Gastrocnemius medialis (tissue), 4 donors: Measurements from ENCODE around the gene ZRANB3. TPM values are rescaled to one million over a fixed set of nuclear protein-coding genes. Genes with fewer than 3 reads are reported as not detected.
"Not testable (repeated sequence)": the region's sequence is repeated elsewhere in the genome, so short reads cannot be mapped to it uniquely, and the experiment has no call there.

ENCODE experiments used
- ATAC-seq, 2 donors: fragments of 150-250 bp; one replicate each; pipeline ENCODE4 v1.9.1; 2016
- DNase-seq, 2 donors: peaks; one replicate each; pipeline ENCODE4 v3.0.0-alpha.2; 2019
- H3K27ac ChIP-seq, 4 donors: fragments of 200-600 bp; sonication (generic); 1 replicate in 1 of 4; 2 replicates in 3 of 4; pipeline ENCODE4 v1.5.1; 2016 to 2018; ENCODE audit warnings: mild to moderate bottlenecking in 2 of 4, moderate library complexity in 1 of 4
- H3K27me3 ChIP-seq, 3 donors: fragments of 200-600 bp; sonication (generic) in 2 of 3; 1 replicate in 1 of 3; 2 replicates in 2 of 3; pipeline versions ENCODE4 v1.5.1 to v1.6.0; 2016 to 2019; ENCODE audit warnings: mild to moderate bottlenecking in 1 of 3, moderate library complexity in 1 of 3
- H3K36me3 ChIP-seq, 2 donors: fragments of 200-600 bp; sonication (generic) in 1 of 2; one replicate each; pipeline ENCODE4 v1.5.1; 2017 to 2018
- H3K4me1 ChIP-seq, 2 donors: fragments of 200-600 bp; sonication (generic) in 1 of 2; one replicate each; pipeline ENCODE4 v1.5.1; 2016 to 2017; ENCODE audit warnings: mild to moderate bottlenecking in 2 of 2
- H3K4me3 ChIP-seq, 4 donors: fragments of 200-600 bp; sonication (generic) in 3 of 4; 1 replicate in 1 of 4; 2 replicates in 3 of 4; pipeline ENCODE4 v1.5.1; 2016 to 2019; ENCODE audit warnings: mild to moderate bottlenecking in 2 of 4
- H3K9me3 ChIP-seq, 3 donors: fragments of 200-600 bp; sonication (generic) in 2 of 3; 1 replicate in 1 of 3; 2 replicates in 2 of 3; pipeline ENCODE4 v1.5.1; 2016 to 2019
- CTCF ChIP-seq, 5 experiments: fragments of 450-650 bp in 3 of 5; fragments of 200-600 bp in 2 of 5; sonication (generic) in 2 of 5; IDR thresholded peaks in 4 of 5; conservative IDR thresholded peaks in 1 of 5; 1 replicate in 4 of 5; 2 replicates in 1 of 5; pipeline ENCODE4 v1.5.1; 2016 to 2019; ENCODE audit warnings: antibody characterized with exemption in 5 of 5, mild to moderate bottlenecking in 3 of 5, moderate library complexity in 3 of 5
- POLR2A ChIP-seq, 2 donors: fragments of 450-650 bp; IDR thresholded peaks; one replicate each; pipeline ENCODE4 v1.6.1; 2017; ENCODE audit warnings: antibody characterized with exemption in 2 of 2, mild to moderate bottlenecking in 2 of 2, moderate library complexity in 2 of 2
- in situ Hi-C, 4 donors: fragments of 200-750 bp; cut with MboI; loops; one replicate each; pipeline versions ENCODE4 v1.15.0 to v1.8.0; 2017; ENCODE audit warnings: low sequenced_read_pairs in 4 of 4
- intact Hi-C: fragments of 100-400 bp; cut with DNase I; formaldehyde crosslinking; loops from one replicate; pipeline ENCODE4 v1.15.1; 2023; ENCODE audit warnings: low total_unique reads
- total RNA-seq, 4 donors: library from RNA; depleted of rRNA; stranded (reverse); fragments of >200 nt; gene quantifications; one replicate each; pipeline versions ENCODE4 v1.1.0 to v1.2.3, GENCODE V29; 2016

ZRANB3 gene
- total RNA-seq, 4 donors from 2014 or later: 1.9 to 4.8 (median 2.9) TPM

- in situ Hi-C loops: loop anchor here (5.0 to 25.0 kb wide), 4 partner anchors 91 to 244 kb away; no protein-coding TSS in a partner anchor
- intact Hi-C loops: no loop called here
Observed at GRCh38 chr2:135471106-135471505, 59.9 kb downstream of the ZRANB3 start.

GRCh38 chr2:135457279-135457678 is 73.7 kb downstream of the ZRANB3 start:
- no peaks in the 10 kb centered on the region for H3K36me3 ChIP-seq
- intact Hi-C loops (no loop called here), in situ Hi-C loops (loop anchor here in 1 of 4 donors (25.0 kb wide), 1 partner anchor 105 kb away; no protein-coding TSS in a partner anchor)
- H3K9me3 ChIP-seq: no peaks in the 10 kb centered on the region
- DNase-seq (no peak), ATAC-seq (no peak)
- H3K4me1 ChIP-seq: peaks cover under 1 to 4% of the 10 kb centered on the region in 2 donors
- no peak overlapping the region for H3K27ac ChIP-seq
- no peaks in the 10 kb centered on the region for H3K27me3 ChIP-seq
- no peak overlapping the region for H3K4me3 ChIP-seq
- TF ChIP-seq CTCF (IDR thresholded peaks at IDR 0.05 in 4 of 5, conservative IDR thresholded peaks at IDR 0.05 in 1 of 5) (no peak), POLR2A (IDR thresholded peaks at IDR 0.05) (no peak)

More at GRCh38 chr2:135471106-135471505, 59.9 kb downstream of the ZRANB3 start:
- Histone ChIP-seq H3K27me3 (no peaks in the 10 kb centered on the region), H3K36me3 (no peaks in the 10 kb centered on the region), H3K27ac (no peak overlapping the region), H3K4me1 (peaks cover 3 to 9% of the 10 kb centered on the region in 2 donors), H3K9me3 (no peaks in the 10 kb centered on the region), H3K4me3 (no peak overlapping the region)
- DNase-seq (no peak), ATAC-seq (no peak)
- TF ChIP-seq POLR2A (IDR thresholded peaks at IDR 0.05) (no peak), CTCF (IDR thresholded peaks at IDR 0.05 in 4 of 5, conservative IDR thresholded peaks at IDR 0.05 in 1 of 5) (no peak)

GRCh38 chr2:135456835-135457234 is 74.2 kb downstream of the ZRANB3 start:
- no peaks in the 10 kb centered on the region for H3K36me3 ChIP-seq
- H3K4me1 ChIP-seq: no peaks in the 10 kb centered on the region
- no peaks in the 10 kb centered on the region for H3K27me3 ChIP-seq
- DNase-seq: no peak
- no peak overlapping the region for H3K4me3 ChIP-seq
- TF ChIP-seq CTCF (IDR thresholded peaks at IDR 0.05 in 4 of 5, conservative IDR thresholded peaks at IDR 0.05 in 1 of 5) (no peak), POLR2A (IDR thresholded peaks at IDR 0.05) (no peak)
- H3K27ac ChIP-seq: no peak overlapping the region
- in situ Hi-C loops (loop anchor here in 1 of 4 donors (25.0 kb wide), 1 partner anchor 105 kb away; no protein-coding TSS in a partner anchor), intact Hi-C loops (no loop called here)
- no peak for ATAC-seq
- no peaks in the 10 kb centered on the region for H3K9me3 ChIP-seq

GRCh38 chr2:135456431-135456830 is 74.6 kb downstream of the ZRANB3 start:
- ATAC-seq: no peak
- no peak overlapping the region for H3K4me3 ChIP-seq
- TF ChIP-seq POLR2A (IDR thresholded peaks at IDR 0.05) (no peak), CTCF (IDR thresholded peaks at IDR 0.05 in 4 of 5, conservative IDR thresholded peaks at IDR 0.05 in 1 of 5) (no peak)
- no peak for DNase-seq
- H3K4me1 ChIP-seq: no peaks in the 10 kb centered on the region
- intact Hi-C loops (no loop called here), in situ Hi-C loops (loop anchor here in 1 of 4 donors (25.0 kb wide), 1 partner anchor 106 kb away; no protein-coding TSS in a partner anchor)
- H3K27me3 ChIP-seq: no peaks in the 10 kb centered on the region
- H3K36me3 ChIP-seq: no peaks in the 10 kb centered on the region
- no peak overlapping the region for H3K27ac ChIP-seq
- no peaks in the 10 kb centered on the region for H3K9me3 ChIP-seq

- H3K9me3 ChIP-seq: no peaks in the 10 kb centered on the region
- TF ChIP-seq POLR2A (IDR thresholded peaks at IDR 0.05) (no peak), CTCF (IDR thresholded peaks at IDR 0.05 in 4 of 5, conservative IDR thresholded peaks at IDR 0.05 in 1 of 5) (no peak)
- H3K36me3 ChIP-seq: no peaks in the 10 kb centered on the region
- in situ Hi-C loops (loop anchor here in 1 of 4 donors (25.0 kb wide), 1 partner anchor 108 kb away; no protein-coding TSS in a partner anchor), intact Hi-C loops (no loop called here)
- H3K4me3 ChIP-seq: no peak overlapping the region
- no peaks in the 10 kb centered on the region for H3K27me3 ChIP-seq
- ATAC-seq (no peak), DNase-seq (no peak)
- H3K4me1 ChIP-seq: no peaks in the 10 kb centered on the region
- H3K27ac ChIP-seq: no peak overlapping the region
Observed at GRCh38 chr2:135454608-135455007, 76.4 kb downstream of the ZRANB3 start.

GRCh38 chr2:135453027-135453426 is 78.0 kb downstream of the ZRANB3 start:
- in situ Hi-C loops: loop anchor here in 1 of 4 donors (25.0 kb wide), 1 partner anchor 109 kb away; no protein-coding TSS in a partner anchor
- H3K4me3 ChIP-seq, intact Hi-C loops, ATAC-seq, H3K36me3 ChIP-seq, H3K9me3 ChIP-seq, H3K27me3 ChIP-seq, DNase-seq, H3K4me1 ChIP-seq, H3K27ac ChIP-seq: not testable (repeated sequence)
